EH (cell line): ENCODE results near the gene VWDE.

Experiments used
- DNase-seq: peaks from one replicate; pipeline ENCODE4 v3.0.0-alpha.2; 2015; ENCODE audit warnings: low read depth

VWDE gene

DNA sequence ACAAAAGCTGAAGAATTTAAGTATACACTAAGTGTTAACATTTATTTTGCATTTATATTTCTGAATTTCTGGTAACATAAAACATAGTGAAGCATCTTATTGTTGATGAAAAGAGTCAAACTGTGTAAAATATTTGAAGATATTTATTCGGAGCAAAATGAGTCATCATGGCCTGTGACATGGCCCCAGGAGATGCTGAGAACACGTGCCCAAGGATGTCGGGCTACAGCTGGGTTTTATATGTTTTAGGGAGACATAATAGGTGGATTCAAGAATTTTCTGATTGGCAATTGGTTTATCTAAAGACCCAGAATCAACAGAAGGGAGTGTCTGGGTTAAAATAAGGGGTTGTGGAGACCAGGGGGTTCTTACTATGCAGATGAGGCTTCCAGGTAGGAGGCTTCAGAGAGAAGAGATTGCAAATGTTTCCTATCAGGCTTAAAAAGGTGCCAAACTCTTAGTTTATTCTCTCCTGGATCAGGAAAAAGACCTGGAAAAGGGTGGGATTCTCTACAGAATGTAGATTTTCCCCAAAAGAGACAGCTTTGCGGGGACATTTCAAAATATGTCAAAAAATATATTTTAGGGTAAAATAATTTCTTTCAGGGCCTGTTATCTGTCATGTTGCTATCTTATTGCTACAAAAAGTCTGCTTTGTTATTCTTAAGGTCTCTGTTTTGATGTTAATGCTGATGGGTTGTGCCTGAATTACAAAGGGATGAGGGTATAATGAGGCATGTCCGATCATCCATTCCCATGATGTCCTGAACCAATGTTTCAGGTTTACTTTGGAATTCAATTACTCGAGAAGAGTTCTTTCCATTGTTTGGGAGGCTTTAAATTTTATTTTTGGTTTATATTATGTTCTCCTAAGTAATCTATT, 74.5 kb downstream of the VWDE start:
- DNase-seq, result no peak

DNA sequence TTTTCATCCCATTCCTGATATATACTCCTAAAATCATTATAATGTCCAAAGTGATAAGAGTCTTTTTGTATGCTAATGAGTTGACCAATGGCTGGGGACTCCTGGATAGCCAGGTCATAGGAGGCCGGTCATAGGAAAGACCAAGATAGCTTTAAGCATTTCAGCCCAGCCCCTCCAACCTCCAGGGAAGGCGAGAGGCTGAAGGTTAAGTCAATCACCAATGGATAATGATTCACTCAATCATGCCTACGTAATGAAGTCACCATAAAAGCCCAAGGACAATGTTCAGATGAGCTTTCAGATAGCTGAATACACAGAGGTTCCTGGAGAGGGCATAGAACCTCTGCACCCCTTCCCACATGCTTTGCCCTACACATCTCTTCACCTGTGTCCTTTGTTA, 75.7 kb downstream of the VWDE start:
- no peak for DNase-seq

DNA sequence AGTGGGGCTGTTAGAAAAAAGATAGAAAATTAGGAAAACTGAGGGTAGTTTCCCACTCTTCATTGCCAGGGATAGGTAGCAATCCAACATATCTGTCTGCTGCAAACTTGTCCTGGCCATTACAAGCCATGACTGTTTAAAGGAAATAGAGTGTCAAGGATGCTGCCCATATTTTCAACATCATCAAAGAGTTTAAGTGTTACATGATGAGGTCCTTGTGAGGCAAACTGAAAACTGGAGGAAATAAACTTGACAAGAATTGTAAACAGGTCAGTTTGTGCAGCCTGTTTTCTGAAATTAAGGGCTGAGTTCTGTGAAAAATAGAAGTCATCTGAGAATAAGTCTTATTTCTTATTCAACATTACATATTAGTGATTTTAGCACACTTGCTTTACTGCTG, 78.0 kb downstream of the VWDE start:
- no peak for DNase-seq

DNA sequence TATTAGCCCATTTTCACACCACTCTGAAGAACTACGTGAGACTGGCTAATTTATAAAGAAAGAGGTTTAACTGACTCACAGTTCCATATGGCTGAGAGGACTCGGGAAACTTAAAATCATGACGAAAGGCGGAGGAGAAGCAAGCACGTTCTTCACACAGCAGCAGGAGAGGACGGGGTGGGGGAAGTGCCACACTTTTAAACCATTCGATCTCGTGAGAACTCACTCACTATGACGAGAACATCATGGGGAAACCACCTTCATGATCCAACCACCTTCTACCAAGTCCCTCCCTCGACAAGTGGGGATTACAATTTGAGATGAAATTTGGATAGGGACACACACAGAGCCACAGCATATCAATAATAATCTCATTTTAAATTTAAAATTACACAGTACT, 80.2 kb downstream of the VWDE start:
- peak; percentile 1 for DNase-seq

DNA sequence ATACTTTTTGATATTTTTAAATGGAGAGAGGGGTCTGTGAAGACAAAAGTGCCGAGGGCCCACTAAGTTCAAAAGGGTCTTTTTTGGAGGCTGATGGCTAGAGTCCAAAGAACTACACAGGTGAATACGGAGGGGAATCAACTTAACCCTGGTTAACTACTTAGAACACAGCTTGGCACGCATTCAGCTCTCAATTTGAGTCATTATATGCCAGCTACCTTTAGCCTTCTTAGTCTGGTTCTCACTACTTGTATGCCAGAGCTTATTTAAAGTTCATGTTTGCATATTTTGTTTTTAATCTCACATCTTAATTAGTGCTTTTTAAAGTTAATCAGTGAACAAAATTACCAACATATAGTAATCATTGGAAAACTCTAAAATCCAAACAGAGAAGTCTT, 80.8 kb downstream of the VWDE start:
- no peak for DNase-seq

DNA sequence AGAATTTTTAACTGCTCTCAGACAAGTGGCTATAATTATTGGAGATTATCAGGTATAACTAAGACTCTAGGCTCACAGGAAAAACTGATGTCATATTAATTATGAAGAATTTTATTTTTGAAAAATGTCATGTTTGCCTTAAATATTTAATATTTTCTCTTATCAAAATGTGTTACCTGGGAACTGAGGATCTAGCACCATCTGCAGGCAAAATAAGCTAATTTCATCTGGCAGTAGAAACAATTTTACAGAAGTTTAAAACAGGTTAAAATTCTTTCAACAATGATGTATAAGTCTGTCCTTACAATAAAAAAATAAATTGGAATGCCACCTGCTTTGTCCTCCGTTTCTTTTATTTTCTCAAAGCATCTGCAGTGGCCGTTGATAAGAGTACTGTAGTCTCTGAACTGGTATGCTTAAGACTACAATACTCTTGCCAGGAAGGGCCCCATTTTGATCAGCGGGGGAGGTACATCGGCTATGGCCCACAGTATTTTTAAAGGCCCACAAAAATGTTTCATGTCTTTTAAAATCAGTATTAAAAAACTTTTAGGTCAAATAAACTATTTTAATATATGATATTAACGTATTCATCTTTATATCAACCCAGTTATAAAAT, 81.3 kb downstream of the VWDE start:
- peak; percentile 18 for DNase-seq

DNA sequence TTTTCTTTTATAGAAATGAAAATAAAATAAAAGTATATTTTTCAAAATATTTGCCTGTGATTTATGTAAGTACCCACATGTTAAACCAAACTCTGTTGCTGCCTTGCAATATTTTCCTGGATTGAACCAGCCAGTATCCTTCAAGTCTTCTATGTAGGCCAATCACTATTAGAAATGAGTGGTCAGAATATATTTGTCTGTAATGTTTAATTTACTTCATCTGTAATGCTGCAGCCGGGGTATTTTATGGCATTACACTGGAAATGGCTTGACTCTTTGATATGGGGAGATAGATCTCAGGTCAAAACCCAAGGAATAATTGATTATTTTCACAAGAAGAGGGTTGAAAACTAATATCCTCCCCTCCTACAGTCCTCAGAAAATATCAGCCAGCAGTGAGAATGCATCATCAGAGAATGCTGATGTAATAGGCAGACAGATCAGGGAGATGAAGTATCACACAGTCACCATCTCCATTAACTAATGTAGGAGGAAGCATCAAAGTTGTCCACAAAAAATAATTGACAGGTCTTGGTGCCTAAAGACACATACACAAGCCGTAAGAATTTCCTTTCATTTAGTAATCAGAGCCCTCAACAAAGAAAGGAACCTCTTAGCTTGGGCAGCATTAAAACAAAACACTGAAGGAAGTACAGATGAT, 82.5 kb downstream of the VWDE start:
- no peak for DNase-seq

DNA sequence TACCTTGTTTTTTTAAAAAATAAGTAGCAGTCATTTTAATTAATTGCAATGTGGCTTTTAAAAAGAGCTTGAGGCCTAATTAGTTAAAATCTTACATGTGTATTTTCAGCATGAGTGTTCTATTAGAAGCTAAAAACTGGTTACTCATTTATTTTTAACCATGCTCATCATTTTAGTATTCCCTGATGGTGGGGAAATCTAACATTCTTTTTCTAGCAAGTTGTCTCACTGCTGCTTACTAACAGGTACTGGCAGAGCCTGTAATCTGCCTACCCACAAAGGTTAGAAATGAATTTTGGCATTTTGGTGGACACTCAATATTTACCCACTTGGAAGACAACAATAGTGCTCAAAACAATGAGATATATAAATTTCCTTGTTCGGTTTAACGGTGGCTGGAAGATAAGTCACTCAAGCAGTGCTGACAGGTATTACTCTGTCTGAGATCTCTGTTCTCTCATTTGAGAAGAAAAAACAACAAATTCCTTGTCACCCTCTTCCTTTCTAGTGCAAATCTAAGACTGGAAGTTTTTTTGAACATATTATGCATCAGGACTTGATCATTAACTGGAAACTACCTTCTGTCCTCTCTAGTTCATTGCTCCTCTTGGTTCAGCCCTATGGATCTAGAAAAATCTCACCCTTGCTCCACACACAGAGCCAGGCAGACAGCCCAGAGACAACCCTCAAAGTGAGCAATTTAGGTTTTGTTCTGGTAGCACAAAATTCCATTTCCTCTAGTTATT, 83.3 kb downstream of the VWDE start:
- DNase-seq, result no peak

DNA sequence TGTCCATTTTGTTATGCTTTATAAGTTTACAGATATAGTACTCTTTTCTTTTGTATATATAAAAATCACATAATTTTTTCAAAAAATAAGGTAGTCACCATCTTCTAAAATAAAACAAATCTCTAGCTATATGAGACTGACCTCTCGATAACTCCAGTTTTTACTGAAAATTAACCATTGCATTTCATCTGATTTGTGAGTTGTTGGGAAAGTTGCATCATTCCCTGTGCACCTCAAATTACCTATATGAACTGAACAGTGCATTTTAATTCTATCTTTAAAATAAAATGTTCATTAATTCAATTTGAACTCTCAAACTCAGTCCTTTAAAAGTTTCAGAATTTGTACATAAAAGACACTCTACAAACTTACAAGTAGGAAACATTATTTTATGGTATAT, 86.0 kb downstream of the VWDE start:
- DNase-seq, result no peak

DNA sequence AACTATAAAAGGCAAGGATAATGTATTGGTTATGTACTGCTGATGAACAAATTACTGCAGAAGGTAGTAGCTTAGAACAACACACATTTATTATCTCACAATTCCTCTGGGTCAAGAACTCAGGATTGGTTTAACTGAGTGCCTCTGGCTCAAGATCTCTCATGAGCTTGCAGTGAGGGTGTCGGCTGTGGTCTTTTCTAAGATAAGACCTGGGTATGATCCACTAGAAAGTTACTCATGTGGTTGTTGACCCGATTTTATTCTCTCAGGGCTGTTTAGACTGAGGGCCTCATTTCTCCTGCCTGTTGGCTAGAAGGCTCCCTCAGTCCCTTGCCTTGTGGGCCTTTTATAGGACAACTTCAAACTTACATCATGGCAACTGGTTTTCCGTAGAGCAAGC, 86.7 kb downstream of the VWDE start:
- DNase-seq, result no peak

DNA sequence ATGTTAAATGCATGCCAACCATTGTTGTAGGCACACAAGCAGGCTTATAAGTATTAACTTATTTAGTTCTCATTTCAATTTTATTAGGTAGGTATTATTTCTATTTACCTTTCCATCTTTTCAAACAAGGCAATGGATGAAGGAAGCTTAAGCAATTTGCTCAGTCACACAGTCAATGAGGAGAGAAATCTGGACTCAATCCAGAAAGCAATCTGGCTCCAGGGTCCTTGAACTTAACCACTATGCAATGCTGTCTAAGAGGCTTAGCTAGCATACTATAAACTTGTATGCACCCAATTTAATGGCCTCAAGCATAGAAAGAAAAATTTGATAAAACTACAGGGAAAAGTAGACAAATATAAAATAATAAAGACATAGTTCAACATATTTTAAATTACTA, 88.6 kb downstream of the VWDE start:
- DNase-seq, result no peak

DNA sequence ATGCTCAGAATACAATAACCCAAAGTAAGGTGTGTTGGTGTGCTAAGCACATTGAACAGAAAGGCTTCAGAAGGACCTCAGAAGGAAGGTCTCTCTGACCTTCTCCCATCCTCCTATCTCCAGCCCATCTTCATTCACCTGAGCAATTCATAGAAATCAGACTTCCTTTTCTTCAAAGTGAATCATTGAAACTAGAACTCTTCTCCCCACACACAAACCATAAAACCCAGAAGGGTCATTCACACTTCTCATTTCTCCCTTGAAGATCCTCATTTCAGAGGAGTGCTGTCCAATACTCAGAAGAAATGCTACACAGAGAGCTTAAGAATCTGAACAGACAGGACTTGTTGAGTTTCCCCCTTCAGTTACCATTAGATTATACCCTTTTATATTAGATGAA, 89.5 kb downstream of the VWDE start:
- no peak for DNase-seq

DNA sequence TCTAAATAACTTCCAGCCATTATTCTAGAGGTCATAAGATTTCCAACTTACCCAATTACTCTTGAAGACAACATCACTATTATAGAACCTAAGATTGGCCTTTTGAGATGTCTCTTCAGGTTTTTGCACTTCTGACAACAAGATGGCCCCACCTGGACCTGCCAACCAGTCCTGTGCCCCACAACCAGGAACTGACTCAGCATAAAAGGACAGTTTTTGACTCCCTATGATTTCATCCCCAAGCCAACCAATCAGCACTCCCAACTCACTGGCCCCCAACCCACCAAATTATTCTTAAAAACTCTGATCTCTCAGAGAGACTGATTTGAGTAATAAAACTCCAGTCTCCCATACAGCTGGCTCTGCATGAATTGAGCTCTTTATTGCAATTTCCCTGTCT, 98.2 kb downstream of the VWDE start:
- no peak for DNase-seq

DNA sequence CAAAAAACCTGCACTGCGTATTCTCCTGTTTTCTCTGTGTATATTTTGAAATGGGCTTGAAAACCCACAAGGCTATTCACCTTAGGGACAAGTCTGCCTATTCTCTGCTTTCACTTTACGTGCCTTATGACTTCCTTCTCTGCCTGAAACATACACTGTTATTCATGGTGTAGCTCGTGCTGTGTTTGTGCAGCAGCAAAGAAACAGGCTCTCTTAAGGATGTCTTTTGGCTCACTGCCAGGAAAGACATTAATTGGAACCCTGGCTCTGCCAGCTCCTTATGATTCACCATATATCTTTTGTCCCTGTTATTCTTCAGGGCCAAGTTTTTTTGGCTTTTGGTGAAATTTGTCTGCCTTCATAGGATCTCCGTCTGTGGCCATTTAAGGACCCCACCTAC, 100.2 kb downstream of the VWDE start:
- no peak for DNase-seq

DNA sequence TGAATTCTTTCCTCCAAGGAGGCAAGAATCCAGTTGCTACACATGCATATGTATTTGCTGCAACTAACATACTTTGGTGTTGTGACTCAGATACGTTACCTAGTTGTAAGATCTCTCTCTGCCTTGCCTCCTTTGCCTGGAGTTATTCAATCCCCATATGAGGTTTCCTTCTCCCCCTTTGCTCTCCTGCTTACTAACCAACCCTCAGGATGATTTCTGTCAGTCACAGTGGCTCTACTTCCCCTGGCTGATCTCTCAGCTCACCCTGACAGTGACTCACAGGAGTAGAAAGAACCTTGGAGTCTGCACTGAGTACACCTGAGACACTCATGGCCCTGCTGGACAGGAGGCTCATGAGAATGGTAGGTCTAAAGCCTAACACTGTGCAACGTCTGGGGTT, 100.6 kb downstream of the VWDE start:
- no peak for DNase-seq

DNA sequence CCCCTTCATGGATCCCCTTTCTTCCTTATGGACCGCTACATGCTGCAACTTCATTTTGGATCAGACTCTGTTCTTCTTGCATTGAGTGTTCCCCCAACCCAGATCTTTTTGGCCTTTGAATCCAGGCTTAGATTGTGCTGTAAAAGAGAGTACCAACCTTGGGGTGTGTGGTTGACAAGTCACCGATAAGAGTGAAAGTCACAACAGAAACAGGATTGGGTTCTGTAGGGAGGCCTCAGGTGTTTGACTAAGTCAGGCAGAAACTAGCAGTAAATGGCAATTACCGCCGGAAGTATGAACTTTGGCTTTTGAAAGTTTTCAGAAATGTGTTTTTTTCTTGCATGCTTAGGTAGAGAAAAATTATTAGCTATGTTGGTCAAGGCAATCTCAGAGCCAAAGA, 103.2 kb downstream of the VWDE start:
- DNase-seq, result no peak

DNA sequence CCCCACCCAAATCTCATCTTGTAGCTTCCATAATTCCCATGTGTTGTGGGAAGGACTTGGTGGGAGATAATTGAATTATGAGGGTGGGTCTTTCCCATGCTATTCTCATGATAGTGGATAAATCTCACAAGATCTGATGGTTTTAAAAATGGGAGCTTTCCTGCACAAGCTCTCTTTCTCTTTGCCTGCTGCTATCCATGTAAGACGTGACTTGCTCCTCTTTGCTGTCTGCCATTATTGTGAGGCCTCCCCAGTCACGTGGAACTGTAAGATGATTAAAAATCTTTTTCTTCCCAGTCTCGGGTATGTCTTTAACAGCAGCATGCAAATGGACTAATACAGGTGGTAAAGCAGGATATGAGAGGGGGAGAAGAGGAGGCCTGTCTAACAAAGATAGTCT, 104.3 kb downstream of the VWDE start:
- no peak for DNase-seq

DNA sequence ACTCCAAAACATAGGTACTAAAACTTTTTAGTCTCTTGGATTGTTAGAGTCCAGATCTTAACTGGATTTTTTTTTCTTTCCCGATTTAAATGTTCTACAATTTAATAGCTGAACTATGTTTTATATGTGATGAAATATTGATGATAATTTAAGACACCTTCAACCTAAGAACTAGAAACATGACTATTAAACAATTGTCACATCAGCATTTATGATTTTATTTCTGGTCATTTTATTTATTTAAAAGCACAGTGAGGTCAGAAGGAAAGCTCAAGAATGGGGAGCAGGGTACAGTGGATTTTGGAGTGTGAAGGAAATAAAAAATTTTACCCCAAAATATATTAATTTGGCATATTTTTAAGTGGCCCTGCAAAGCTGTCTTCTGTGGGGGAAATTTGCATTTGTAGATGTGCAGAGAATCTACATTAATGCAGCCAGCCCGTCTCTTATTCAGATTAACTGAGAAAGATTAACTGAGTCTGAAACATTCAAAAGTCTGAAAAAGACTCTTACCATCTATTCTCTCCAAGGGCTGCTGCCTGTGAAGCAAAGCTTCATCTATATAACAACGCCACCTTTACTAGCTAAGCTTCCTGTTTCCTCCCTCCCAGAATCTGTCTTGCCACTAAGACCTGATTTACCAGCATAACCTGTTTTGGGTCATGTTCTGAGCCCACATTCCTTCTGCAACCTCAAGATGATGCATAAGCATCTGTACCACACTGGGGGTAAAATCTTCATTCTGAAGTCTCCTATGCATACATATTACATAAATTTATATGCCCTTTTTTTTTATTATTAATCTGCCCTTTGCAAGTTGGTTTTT, 106.2 kb downstream of the VWDE start:
- no peak for DNase-seq

DNA sequence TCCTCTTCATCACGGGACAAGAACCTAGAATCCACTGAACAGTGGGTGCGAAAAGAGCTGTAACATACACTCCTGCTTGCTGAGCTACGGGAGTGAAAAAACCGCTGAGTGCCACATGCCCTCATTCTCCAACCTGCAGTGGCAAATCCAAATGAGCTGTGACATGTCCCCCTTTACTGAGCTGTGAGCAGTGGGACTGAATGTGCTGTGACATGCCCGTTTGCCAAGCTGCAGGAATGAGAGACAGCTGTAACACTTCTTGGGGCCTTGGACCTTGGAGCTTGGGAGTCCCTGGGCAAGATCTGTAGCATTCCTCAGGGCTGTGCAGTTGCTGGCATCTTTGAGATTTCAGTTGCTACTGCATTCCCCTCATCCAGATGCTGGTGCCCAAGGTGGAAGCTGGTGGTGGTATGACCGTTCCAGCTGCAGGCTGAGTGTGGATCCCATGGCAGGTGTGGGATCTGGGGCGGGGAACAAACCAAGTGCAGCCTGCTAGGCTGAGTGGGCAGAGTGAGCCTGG, 107.6 kb downstream of the VWDE start:
- no peak for DNase-seq

DNA sequence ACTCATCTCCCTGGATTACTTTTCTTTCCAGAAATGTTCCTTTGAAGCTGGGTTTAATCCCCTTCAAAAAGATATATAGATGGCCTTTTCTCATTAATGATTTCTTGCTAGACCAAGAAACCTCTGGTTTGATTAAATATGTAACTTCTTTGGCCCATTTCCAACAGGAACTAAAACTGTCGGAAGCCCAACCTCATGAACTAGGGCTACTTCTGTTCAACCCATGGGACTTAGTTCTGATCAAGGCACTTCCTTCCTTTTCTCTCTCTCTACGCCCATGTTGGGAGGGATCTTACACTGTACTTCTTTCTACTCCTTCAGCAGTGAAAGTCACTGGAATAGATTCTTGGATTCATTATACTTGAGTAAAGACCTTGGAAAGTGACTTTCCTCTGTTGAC, 109.0 kb downstream of the VWDE start:
- DNase-seq, result no peak

DNA sequence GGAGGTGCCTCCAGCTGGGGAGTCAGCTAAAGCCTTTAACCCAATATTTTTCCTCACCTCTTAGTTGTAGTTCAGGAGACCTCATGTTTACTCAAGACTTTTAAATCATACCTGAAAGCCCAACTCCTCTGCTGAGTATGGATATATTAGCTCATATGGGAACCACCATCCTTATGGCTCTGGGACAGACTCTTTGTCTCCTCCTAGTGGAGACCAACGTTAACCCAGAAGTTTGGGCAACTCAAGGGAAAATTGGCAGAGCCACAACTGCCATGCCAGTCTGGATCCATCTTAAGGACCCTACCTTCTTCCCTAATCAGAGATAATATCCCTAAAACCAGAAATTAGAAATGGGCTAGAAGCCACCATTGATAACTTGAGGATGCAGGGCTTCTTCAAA, 111.8 kb downstream of the VWDE start:
- peak; percentile 13 for DNase-seq

DNA sequence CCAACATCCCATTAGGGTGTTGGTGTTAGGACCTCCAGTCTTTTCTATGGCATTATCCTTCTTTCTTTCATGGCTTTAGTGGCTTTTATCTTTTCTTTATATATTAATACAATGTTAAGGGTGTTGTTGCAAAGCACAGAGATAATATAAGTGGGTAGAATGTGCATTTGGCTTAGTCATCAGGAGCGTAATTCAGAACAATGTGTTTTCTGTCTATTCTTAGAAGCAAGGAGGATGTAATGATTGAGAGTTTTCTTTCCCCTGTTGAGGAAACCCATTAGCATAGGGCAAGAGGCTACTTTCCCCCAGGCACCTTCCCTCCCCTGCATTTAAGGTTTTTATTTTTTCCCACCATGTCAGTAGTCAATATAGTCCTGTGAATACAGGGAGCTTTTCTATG, 112.9 kb downstream of the VWDE start:
- no peak for DNase-seq
